ENCODE measurements around the gene SNRNP48.

The SNRNP48 gene

DNA sequence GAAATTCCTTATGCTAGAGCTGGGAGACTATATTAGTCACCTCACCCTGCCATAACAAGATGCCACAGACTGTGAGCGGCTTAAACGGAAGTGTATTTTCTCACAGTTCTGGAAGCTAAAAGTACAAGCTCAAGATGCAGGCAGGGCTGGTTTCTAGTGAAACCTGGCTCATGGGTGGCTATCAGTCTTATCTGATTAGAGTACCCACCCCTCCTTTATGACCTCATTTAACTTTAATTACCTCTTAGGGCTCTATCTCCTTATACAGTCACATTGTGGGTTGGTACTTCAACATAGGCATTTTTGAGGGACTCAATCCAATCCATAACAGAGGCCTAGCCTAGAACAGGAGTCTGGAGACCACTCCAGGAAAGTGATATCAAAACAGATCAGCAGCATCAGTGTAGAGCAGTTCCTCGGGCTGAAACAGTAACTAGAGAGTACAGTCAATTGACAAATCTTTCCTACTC, 2.3 kb upstream of the SNRNP48 start:
- TF ChIP-seq, protein P1, sequence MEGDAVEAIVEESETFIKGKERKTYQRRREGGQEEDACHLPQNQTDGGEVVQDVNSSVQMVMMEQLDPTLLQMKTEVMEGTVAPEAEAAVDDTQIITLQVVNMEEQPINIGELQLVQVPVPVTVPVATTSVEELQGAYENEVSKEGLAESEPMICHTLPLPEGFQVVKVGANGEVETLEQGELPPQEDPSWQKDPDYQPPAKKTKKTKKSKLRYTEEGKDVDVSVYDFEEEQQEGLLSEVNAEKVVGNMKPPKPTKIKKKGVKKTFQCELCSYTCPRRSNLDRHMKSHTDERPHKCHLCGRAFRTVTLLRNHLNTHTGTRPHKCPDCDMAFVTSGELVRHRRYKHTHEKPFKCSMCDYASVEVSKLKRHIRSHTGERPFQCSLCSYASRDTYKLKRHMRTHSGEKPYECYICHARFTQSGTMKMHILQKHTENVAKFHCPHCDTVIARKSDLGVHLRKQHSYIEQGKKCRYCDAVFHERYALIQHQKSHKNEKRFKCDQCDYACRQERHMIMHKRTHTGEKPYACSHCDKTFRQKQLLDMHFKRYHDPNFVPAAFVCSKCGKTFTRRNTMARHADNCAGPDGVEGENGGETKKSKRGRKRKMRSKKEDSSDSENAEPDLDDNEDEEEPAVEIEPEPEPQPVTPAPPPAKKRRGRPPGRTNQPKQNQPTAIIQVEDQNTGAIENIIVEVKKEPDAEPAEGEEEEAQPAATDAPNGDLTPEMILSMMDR (conservative IDR thresholded peaks at IDR 0.05; ENCODE audit: low read depth) = no peak
- ChIA-PET POLR2A (ENCODE audit: low non-redundant PET) (no interaction called here), CTCF (no interaction called here)
- H3K27ac ChIP-seq = no peak overlapping the region
- DNase-seq (ENCODE audit: low spot score) = peak; percentile 13

DNA sequence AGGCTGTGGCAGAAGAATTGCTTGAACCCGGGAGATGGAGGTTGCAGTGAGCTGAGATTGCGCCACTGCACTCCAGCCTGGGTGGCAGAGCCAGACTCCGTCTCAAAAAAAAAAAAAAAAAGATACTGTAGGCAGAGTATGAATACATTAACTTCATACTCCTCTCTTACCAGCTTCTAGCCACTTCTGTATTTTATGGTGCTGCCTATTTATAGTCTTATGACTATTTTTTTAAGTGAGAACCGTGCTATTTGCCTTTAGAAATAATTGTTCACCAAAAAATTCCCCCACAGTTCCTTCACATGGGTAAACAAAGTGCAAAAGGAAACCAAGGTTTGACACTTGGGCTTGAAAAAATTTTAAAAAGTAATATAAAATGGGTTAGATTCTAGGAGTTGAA, 1.5 kb upstream of the SNRNP48 start:
- no peak for DNase-seq (ENCODE audit: low spot score)
- H3K27ac ChIP-seq = peak overlapping the region; percentile 61
- ChIA-PET POLR2A (ENCODE audit: low non-redundant PET) (interaction anchor here (0.6 kb wide), 1 partner anchor 420 kb away, joined by 3 read pairs; no protein-coding TSS in a partner anchor), CTCF (interaction anchor here (0.6 kb wide), 1 partner anchor 162 kb away, joined by 3 read pairs; no protein-coding TSS in a partner anchor)
- TF ChIP-seq, protein P1 (conservative IDR thresholded peaks at IDR 0.05; ENCODE audit: low read depth) = no peak

DNA sequence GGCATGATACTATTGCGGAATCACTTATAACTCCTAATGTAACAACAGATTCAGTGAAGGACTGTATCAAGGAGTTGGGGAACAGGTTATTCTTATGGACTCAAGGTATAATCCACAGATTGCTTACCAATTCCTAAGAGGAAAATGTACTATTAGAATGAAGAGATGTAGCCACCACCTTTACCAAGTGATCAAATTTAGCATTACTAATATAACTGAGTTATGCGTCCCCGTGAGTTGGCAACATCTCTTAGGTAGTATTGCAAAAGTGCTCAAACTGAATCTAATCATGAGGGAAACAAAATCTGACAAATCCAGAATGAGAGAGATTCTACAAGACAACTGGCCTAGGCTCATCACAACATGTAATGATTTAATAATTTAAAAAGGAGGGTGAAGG, 777 bp upstream of the SNRNP48 start:
- POLR2A ChIA-PET (ENCODE audit: low non-redundant PET) = no interaction called here
- TF ChIP-seq, protein P1 (conservative IDR thresholded peaks at IDR 0.05; ENCODE audit: low read depth) = no peak
- H3K27ac ChIP-seq = no peak overlapping the region
- DNase-seq (ENCODE audit: low spot score) = peak; percentile 4
- CTCF ChIA-PET = no interaction called here

DNA sequence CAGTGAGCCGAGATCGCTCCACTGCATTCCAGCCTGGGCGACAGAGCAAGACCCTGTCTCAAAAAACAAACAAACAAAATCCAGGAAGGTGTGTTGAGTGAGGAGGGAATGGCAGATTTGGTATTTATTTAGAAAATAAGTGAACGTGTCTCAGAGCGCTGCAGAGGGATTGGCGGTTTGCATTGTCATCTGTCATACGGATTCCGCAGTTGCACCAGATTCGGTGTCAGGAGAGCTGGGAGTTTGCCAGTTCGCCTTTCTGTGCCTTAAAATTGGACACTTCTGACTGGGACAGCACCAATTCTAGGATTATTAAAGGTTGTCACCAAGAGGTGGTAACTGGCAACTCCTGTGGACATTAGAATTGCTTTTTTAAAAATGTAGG, 912 bp downstream of the SNRNP48 start:
- H3K27ac ChIP-seq = peak overlapping the region; percentile 78
- no peak for DNase-seq (ENCODE audit: low spot score)
- TF ChIP-seq, protein P1 (conservative IDR thresholded peaks at IDR 0.05; ENCODE audit: low read depth) = no peak
- ChIA-PET CTCF (no interaction called here), POLR2A (ENCODE audit: low non-redundant PET) (no interaction called here)

DNA sequence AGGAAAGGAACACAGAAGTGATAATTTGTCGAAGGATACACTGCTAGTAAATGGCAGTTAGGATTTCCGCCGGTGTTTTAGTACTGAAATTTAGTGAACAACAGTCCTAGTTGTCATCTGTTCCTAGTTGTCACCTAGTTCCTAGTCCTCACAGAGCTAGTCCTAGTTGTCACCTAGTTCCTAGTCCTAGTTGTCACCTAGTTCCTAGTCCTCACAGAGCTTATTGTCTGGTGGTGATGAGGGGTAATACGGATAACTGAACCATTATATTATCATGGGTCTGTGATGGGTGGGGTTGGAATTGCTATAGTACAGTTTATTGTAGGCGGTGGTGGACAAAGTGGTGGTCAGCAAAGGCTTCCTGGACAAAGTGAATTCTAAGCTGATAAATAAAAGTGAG, 1.8 kb downstream of the SNRNP48 start:
- POLR2A ChIA-PET (ENCODE audit: low non-redundant PET) = no interaction called here
- H3K27ac ChIP-seq = no peak overlapping the region
- TF ChIP-seq, protein P1 (conservative IDR thresholded peaks at IDR 0.05; ENCODE audit: low read depth) = no peak
- no peak for DNase-seq (ENCODE audit: low spot score)
- CTCF ChIA-PET = interaction anchor here (0.7 kb wide), 2 partner anchors 21 to 186 kb away, joined by 3 to 4 read pairs; no protein-coding TSS in a partner anchor

DNA sequence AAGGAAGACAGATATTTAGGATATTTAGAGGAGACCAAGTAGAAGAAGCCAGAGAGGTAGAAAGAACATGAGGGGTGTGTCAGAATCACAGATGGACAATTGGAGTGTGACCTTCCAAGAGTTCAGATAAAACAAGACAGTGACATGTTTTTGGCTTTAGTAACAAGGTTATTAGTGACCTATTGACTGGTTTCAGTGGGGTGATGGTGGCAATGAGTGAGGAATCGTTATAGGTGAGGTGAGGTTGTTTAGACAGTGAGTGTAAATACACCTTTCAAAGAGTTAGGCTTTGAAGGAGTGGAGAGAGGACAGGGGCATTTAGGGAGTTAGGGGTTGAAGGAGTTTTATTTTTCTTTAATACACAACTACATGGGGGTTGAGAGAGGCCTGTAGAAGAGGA, 3.2 kb downstream of the SNRNP48 start:
- CTCF ChIA-PET = no interaction called here
- TF ChIP-seq, protein P1 (conservative IDR thresholded peaks at IDR 0.05; ENCODE audit: low read depth) = no peak
- POLR2A ChIA-PET (ENCODE audit: low non-redundant PET) = no interaction called here
- no peak for DNase-seq (ENCODE audit: low spot score)
- no peak overlapping the region for H3K27ac ChIP-seq

Measured in RWPE1 (cell line).